GM12874 (cell line): ENCODE measurements around the gene LAMA2.

Experiments used
- CTCF ChIP-seq: IDR thresholded peaks from 2 replicates; pipeline ENCODE4 v1.5.1; 2011; ENCODE audit warnings: low read depth, mild to moderate bottlenecking, control low read depth, low read length, moderate library complexity; ENCODE audit not compliant: insufficient read depth

The LAMA2 gene

DNA sequence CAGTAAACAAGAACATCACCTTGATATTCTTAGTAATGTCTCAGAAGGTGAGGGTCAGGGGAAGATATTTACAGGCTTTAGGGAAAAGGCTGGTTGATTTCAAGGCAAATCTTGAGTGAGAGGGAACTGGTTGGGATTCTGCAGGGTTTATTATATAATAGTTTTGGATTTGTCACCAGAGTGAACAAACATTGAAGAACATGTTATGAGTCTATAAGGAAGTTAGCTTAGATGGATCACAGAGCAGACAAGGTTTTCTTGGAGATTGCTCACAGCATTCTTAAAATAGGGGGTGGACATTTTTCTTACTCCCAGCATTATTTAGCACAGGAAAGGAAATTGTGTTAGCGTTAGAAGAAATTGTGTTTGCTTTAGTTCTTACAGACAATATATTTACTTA, 324.9 kb downstream of the LAMA2 start:
- TF ChIP-seq CTCF, result no peak

DNA sequence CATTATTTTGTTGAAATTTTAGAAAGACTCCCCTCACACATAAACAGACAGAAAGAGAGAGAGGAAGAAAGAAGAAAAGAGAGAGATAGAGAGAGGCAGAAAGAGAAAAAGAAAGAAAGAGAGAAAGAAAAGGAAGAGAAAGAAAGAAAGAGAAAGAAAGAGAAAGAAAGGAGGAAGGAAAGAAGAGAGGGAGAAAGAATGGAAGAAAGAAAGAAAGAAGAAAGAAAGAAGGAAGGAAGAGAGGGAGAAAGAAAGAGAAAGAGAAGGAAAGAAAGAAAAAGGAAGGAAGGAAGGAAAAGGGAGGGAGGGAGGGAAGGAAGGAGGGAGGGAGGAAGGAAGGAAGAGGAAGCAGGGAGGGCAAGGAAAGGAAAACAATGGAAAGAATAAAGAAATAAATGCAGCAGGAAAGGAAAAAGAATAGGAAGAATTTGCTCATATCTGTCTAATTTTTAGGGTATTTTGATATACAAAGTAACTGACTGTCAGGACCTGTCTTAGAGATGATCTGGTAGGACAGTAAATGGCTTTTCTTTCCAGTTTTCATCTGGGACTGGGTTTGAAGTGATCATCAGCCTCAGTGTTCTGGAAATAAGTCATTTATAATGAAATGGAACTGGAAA, 325.6 kb downstream of the LAMA2 start:
- TF ChIP-seq CTCF, result no peak

GRCh38 chr6:129209355-129209754, 326.4 kb downstream of the LAMA2 start:
- no peak for TF ChIP-seq CTCF

DNA sequence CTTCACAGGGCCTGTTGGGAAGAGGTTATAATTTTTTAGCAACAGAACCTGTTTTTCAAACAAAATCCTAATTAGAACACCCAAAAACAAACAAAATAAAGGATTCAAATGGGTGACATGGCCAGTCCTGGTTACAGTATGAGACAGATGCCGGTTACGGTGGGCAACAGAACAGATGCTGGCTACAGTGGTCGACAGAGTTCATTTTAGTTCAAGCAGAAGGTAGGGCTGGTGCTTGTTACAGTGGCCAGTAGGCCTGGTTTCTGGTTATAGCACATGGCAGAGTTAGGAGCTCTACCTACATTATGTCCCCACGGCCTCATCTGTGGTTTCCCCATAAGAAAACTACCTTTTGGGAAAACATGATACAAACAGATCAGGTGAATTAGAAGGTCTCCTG, 327.7 kb downstream of the LAMA2 start:
- TF ChIP-seq CTCF, result no peak

DNA sequence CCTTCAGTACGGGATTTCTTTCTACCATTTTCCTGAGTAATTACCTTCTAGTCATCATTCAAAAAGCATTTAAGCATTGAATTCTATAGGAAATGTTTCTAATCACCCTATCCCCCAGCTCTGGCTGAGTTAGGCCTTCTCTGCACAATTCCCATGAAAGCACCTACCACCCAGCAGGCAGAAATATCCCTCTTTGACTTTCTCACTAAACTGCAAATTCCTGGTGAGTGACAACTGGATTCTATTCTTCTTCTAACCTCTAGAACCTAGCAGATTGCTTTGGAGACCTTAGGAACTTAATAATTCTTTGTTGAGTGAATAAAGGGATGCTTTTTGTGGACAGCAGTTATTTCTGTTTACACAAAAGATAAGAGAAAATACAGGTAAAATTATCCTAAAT, 328.7 kb downstream of the LAMA2 start:
- TF ChIP-seq CTCF, result no peak

DNA sequence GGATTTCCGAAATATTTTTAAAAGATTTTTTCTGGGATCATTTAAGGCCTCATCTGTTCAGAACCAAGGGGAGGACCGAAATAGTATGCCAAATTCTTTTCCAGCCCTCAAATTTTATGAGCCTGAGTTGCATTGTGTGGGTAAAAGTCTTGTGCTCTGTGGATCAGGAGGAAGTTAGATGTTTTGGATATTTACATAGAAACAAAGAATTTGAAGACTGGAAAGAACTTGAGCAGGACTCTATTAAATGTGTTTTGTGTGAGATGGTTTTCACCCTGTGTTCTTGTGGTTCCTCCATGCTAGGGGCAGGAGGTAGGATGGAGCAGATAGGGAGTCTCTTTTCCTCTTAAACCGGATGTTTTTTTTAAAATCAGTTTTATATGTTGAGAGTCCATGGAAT, 329.1 kb downstream of the LAMA2 start:
- no peak for TF ChIP-seq CTCF

- no peak for TF ChIP-seq CTCF
Observed at GRCh38 chr6:129215246-129215645, 332.3 kb downstream of the LAMA2 start.
